Fibroblast of gingiva (primary cell): ENCODE measurements around the gene DNER.
A peak's percentile ranks its signal among the peaks of the same experiment; 100 is the strongest.
"Not testable (repeated sequence)": the region's sequence is repeated elsewhere in the genome, so short reads cannot be mapped to it uniquely, and the experiment has no call there.

Source experiments
- DNase-seq: peaks from one replicate; pipeline ENCODE4 v3.0.0-alpha.2; 2011; ENCODE audit warnings: low read depth

The DNER gene, protein sequence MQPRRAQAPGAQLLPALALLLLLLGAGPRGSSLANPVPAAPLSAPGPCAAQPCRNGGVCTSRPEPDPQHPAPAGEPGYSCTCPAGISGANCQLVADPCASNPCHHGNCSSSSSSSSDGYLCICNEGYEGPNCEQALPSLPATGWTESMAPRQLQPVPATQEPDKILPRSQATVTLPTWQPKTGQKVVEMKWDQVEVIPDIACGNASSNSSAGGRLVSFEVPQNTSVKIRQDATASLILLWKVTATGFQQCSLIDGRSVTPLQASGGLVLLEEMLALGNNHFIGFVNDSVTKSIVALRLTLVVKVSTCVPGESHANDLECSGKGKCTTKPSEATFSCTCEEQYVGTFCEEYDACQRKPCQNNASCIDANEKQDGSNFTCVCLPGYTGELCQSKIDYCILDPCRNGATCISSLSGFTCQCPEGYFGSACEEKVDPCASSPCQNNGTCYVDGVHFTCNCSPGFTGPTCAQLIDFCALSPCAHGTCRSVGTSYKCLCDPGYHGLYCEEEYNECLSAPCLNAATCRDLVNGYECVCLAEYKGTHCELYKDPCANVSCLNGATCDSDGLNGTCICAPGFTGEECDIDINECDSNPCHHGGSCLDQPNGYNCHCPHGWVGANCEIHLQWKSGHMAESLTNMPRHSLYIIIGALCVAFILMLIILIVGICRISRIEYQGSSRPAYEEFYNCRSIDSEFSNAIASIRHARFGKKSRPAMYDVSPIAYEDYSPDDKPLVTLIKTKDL

GRCh38 chr2:229714080-229714735, at the start of gene DNER:
DNER (minus strand) TSS chr2:229714555; CDS start chr2:229714423, 132 bp downstream.
- no peak for DNase-seq

GRCh38 chr2:229761663-229762062, 47.3 kb upstream of the DNER start:
- DNase-seq, result no peak

- not testable (repeated sequence) for DNase-seq
Measured at GRCh38 chr2:229757462-229757861, 43.1 kb upstream of the DNER start.

DNA sequence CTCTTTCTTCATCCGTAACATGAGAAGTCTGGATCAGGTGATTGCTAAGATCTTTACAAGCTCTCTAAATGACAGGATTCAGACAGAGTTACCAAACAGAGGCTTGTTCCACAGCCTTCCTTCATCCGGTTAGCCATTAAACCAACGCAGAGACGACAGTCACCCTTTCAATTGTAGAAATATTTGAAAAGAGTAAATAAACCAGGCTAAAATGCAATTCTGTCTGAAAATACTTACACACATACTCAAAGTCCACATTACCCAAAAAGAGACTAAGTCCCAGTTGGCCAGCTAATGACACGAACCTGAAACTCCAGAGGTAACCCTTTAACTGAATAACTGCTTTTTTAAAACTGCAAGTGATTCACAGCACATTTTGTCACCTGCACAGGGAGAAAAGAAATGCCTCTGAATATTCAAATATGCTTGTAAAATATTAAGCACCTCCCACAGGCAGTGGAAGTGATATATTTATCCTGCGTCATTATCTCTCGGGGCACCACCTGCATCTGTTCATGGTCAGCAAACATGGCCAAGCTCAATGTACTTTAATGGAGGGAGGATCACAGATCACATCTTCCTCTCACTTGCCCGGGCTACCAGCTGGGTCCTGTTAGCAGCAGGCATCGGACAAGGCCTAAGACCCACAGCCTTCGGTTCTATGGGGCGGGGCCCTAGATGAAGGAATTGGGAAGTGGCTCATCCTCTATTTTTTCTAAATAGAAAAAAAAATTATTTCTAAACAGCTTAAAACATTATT, 38.8 kb upstream of the DNER start:
- DNase-seq, result no peak

GRCh38 chr2:229749779-229750178, 35.4 kb upstream of the DNER start:
- no peak for DNase-seq

DNA sequence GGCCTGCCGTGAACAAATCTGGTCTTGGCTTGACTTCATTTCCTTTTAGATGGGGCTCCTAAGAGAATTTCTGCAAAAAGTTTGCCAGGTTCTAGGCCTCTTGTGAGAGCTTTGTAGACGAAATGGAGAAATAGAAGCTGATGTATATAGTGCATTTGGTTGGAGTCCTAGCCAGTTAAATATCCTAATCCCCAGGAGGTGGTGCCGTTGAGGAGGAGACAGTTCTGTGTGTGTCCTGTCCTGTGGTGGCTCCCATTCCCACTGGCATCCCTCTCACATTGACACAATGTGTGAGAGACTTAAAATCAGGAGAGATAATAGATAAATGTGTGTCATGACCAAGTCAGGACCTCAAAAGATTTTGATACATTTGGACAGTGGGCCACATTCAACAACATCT, 34.6 kb upstream of the DNER start:
- DNase-seq, result no peak

DNA sequence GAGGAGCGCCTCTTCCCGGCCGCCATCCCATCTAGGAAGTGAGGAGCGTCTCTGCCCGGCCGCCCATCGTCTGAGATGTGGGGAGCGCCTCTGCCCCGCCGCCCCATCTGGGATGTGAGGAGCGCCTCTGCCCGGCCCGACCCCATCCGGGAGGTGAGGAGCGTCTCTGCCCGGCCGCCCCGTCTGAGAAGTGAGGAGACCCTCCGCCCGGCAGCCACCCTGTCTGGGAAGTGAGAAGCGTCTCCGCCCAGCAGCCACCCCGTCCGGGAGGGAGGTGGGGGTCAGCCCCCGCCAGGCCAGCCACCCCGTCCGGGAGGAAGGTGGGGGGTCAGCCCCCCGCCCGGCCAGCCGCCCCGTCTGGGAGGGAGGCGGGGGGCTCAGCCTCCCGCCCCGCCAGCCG, 28.3 kb upstream of the DNER start:
- not testable (repeated sequence) for DNase-seq

DNA sequence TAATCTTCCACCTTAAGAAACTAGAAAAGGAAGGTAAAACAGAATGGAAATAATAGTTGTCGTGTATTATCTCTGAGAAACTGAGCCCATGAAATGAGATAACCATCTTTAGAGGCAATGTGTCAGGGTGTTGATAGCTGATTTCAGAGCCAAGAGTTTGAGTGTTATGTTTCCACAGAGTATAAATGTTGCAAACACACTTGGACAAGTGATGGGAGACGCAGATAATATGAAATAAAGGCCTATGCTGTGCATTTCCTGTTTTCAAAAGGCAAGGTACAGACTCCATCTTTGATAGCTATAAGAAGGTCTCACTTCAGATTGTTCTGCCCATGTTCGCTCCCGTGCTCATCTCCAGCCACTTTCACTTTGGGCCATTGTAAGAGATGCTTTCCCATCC, 25.9 kb upstream of the DNER start:
- DNase-seq, result no peak

DNA sequence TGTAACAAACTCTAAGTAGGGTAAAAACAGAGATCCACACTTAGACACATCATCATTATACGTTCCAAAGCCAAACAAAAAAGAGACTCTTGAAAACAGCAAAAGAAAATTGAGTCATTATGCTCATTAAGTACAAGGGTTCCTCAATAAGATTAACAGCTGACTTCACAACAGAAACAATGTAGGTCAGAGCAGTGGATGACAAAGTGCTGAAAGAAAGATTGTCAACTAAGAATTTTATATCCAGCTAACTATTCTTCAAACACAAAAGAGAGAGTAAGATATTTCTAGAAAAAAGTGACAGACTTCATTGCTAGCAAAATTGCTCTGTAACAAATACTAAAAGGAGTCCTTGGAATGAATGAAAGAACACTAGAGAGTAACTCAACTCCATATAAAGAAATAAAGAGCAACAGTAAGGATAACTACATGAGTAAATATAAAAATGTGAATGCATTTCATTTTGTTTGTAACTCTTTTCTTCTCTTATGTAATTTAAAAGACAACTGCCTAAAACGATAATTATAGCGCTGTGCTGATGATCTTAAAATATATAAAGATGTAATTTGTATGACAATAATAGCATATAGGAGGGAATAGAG, 23.8 kb upstream of the DNER start:
- no peak for DNase-seq

DNA sequence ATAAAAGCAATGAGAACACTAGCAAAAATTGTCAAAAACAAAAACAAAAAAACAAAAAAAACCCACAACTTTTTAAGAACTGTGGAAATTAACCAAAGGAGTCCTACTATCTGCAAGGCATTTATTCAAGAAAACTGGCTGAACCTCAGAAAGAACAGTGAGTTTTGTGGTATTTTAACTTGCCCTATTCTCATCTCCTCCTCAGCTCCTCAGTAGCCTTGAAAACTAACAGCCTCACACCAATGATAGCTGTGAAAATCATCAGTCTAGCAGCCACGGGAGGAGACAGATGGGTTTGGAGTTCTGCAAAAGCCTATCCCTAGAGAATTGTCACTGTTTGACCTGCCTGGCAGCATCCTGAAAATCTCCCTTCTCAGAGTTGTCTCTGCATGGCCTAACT, 20.1 kb upstream of the DNER start:
- DNase-seq, result no peak

GRCh38 chr2:229733611-229734245, 19.4 kb upstream of the DNER start:
- DNase-seq, result no peak

GRCh38 chr2:229732897-229733296, 18.5 kb upstream of the DNER start:
- no peak for DNase-seq

DNA sequence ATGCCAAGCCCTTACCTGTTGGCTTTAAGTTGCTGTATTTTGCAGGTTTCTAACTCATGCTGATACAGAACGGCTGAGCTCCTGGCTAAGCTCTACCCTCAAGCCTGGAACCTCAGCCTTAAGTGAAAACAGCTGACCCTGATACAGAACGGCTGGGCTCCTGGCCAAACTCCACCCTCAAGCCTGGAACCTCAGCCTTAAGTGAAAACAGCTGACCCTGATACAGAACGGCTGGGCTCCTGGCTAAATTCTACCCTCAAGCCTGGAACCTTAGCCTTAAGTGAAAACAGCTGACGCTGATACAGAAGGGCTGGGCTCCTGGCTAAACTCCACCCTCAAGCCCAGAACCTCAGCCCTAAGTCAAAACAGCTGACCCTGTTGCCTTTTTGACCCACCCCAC, 17.6 kb upstream of the DNER start:
- DNase-seq, result peak; percentile 89

DNA sequence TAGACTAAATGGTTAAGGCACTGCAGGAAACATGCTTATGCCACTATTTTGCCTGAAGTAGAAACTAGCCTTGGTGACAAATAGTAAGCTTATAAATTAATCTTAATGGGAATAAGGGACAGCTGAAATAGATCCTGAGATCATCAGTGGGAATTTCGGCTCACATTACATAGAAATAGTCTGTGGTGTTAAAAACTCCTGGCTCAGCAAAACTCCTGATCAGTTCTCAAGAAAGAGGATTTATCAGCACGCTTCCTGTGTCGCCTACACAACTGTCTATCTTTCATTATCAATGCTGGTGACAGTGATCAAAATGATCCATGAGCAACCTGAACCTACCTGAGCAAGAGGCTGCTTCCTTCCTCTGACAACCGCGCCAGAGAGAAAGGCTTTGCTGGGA, 17.0 kb upstream of the DNER start:
- DNase-seq, result no peak

- DNase-seq, result no peak
Measured at GRCh38 chr2:229728370-229728769, 14.0 kb upstream of the DNER start.

GRCh38 chr2:229726643-229727042, 12.3 kb upstream of the DNER start:
- DNase-seq, result no peak

DNA sequence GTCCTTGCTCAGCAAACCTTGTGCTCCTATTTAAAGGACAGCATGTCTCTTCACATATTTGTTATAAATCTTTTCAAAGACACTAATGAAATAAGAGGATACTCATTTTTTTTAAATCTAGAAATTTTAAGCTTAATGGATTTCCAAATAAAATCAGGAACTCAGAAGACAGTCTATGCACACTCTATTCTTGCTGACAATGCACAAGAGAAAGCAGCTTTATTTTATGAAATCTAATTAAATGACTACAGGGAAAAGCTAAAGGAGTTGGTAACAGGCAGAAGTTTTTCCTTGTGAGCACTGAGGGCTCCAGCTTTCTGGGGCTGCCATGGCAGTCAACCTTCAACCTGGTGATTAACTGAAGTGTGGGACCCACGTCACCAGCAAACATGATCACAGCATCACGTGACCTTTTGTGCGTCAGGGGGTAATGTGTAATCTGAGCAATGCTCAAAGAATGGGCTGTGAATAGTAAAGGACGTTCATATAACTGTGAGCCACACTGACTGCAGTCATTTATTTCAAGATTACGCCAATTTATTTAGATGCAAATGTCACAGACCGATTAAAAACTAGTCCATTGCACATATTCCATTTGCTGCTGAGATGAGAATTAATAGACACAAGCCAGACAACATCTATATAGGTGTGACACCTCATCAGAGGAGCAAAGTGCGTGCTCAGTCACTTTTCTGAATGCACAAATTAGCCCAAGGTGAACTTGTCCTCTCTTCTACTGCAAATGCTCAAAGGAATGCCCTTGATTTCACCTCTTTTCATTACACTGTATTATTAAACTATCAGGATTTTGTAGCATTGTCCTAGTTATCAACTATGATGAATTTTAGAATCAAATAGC, 11.6 kb upstream of the DNER start:
- DNase-seq, result peak; percentile 82

GRCh38 chr2:229723192-229723591, 8.8 kb upstream of the DNER start:
- DNase-seq, result not testable (repeated sequence)

DNA sequence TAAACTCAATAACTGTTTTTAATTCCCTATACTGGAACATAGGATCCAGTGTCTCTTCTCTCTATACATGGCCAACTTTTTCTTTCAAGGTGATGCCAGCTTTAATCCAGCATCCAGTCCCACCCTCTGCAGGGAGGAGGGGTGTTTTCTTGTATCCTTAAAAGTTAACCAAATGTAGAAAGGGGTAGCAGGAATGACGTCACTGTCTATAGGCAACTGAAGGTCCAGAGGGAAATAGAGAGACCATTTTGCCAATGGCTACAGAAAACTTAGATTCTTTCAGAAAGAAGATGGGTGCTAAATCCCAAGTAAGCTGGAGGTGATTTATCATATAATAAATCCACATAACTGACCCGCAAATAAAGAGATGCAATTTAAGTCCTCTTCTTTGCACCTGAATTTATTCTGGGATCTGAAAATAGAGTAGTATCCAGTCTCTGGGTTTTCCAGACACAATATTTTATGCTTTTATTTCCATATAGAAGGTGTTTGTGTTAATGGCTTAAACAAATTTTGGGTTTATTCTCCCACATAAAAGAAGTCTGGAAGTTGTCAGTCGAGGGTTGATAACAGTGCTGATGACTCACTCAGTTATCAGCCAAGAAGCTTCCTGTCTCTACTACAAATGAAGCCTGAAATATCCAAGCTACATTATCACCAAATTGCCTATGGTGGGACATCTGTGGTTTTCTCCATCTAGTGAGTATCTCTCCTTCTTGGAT, 5.7 kb upstream of the DNER start:
- DNase-seq, result no peak

DNA sequence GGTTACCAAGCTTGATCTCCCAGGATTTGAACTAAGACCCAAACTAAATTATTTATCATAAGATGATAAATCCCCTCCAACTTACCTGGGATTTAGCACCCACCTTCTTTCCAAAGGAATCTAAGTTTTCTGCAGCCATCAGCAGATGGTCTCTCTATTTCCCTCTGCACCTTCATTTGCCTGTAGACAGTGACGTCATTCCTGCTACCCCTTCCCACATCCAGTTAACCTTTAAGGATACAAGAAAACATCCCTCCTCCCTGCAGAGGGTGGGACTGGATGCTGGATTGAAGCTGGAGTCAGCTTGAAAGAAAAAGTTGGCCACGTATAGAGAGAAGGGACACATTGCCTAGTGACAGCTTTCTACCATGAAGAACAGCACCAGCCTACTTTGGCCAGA, 3.7 kb upstream of the DNER start:
- no peak for DNase-seq
